Testis (tissue), 2 donors: ENCODE results near the gene USP47.

ENCODE experiments used
- POLR2A ChIP-seq: fragments of 450-650 bp; IDR thresholded peaks from one replicate; pipeline ENCODE4 v1.6.1; 2017; ENCODE audit warnings: antibody characterized with exemption, mild to moderate bottlenecking, moderate library complexity
- TF ChIP-seq, protein P1 (sequence below), 3 experiments: fragments of 450-650 bp in 2 of 3; fragments of 200-600 bp in 1 of 3; sonication (generic) in 1 of 3; IDR thresholded peaks; one replicate each; pipeline ENCODE4 v1.5.1; 2016 to 2019; ENCODE audit warnings: antibody characterized with exemption in 3 of 3, mild to moderate bottlenecking in 2 of 3, moderate library complexity in 1 of 3

DNA sequence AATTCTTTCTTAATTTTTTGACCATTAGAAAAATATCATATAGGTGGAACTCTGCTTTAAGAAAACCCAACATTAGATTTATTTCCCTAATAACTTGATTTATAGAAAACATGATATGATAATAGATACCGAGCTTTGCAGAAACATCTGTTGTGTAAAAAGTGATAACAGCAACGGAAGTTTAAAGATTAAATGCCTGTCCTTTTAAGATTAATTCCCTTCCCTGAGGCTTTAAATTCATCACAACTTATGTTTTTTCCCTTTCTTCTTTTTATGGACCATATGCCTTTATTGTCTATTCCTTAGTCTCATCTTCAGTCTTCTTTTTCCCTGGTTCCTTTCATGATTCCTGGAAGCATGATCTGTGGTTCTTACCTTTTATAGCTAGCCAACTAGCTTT lies 1.9 kb downstream of the USP47 start:
- TF ChIP-seq POLR2A = no peak
- TF ChIP-seq, protein P1, sequence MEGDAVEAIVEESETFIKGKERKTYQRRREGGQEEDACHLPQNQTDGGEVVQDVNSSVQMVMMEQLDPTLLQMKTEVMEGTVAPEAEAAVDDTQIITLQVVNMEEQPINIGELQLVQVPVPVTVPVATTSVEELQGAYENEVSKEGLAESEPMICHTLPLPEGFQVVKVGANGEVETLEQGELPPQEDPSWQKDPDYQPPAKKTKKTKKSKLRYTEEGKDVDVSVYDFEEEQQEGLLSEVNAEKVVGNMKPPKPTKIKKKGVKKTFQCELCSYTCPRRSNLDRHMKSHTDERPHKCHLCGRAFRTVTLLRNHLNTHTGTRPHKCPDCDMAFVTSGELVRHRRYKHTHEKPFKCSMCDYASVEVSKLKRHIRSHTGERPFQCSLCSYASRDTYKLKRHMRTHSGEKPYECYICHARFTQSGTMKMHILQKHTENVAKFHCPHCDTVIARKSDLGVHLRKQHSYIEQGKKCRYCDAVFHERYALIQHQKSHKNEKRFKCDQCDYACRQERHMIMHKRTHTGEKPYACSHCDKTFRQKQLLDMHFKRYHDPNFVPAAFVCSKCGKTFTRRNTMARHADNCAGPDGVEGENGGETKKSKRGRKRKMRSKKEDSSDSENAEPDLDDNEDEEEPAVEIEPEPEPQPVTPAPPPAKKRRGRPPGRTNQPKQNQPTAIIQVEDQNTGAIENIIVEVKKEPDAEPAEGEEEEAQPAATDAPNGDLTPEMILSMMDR (IDR thresholded peaks at IDR 0.05) = no peak
